WTC11 (cell line): ENCODE data around the gene LAMA1. TPM values are rescaled to one million over a fixed set of nuclear protein-coding genes. Genes with fewer than 3 reads are reported as not detected.

Experiments used
- ATAC-seq: fragments of 200-7000 bp; cut with Tn5 transposase; 2 replicates; pipeline ENCODE4 v1.10.0; 2021; ENCODE audit warnings: mild to moderate bottlenecking, moderate library complexity
- CTCF ChIA-PET: fragments of 300-600 bp; sonication (Branson Sonifier 250); formaldehyde crosslinking; loops from one replicate; lab custom pipeline; 2021; ENCODE audit warnings: antibody characterized with exemption; lab: Charles Lee
- POLR2A ChIA-PET: fragments of 350-600 bp; sonication (Branson Sonifier 250); formaldehyde crosslinking; loops from one replicate; lab custom pipeline; 2021; ENCODE audit warnings: antibody characterized with exemption; lab: Charles Lee
- DNase-seq: peaks from one replicate; pipeline ENCODE4 v3.0.0; 2021; ENCODE audit warnings: low spot score
- H3K27ac Mint-ChIP-seq: 2 replicates; pipeline ENCODE4 v1.8.0; 2021; ENCODE audit warnings: mixed read lengths
- H3K27me3 Mint-ChIP-seq: 2 replicates; pipeline ENCODE4 v1.8.0; 2021; ENCODE audit warnings: low read depth, mild to moderate bottlenecking, moderate library complexity, mixed read lengths
- H3K36me3 Mint-ChIP-seq: 2 replicates; pipeline ENCODE4 v1.8.0; 2021; ENCODE audit warnings: mixed read lengths
- H3K4me1 Mint-ChIP-seq: 2 replicates; pipeline ENCODE4 v1.8.0; 2022; ENCODE audit warnings: mixed read lengths
- H3K4me3 Mint-ChIP-seq: 2 replicates; pipeline ENCODE4 v1.8.0; 2021; ENCODE audit warnings: mild to moderate bottlenecking, moderate library complexity, mixed read lengths
- H3K9me3 Mint-ChIP-seq: 2 replicates; pipeline ENCODE4 v1.8.0; 2021; ENCODE audit warnings: mixed read lengths
- ARID4B ChIP-seq: sonication (generic); formaldehyde crosslinking; IDR thresholded peaks from 2 replicates; pipeline ENCODE4 v1.8.0; 2023; ENCODE audit warnings: missing genetic modification reagents, mild to moderate bottlenecking, borderline replicate concordance
- CDX4 ChIP-seq: fragments of 250-450 bp; sonication (Bioruptor Pico); IDR thresholded peaks from 2 replicates; pipeline ENCODE4 v1.9.0; 2021; ENCODE audit warnings: moderate library complexity, mild to moderate bottlenecking, inconsistent platforms, borderline replicate concordance
- CREB1 ChIP-seq: sonication (generic); formaldehyde crosslinking; IDR thresholded peaks from 2 replicates; pipeline ENCODE4 v1.8.0; 2023; ENCODE audit warnings: mild to moderate bottlenecking, missing genetic modification reagents
- CTCF ChIP-seq: fragments of 200-600 bp; IDR thresholded peaks from 2 replicates; pipeline ENCODE4 v1.8.0; 2022; ENCODE audit warnings: antibody characterized with exemption
- E2F5 ChIP-seq: sonication (generic); formaldehyde crosslinking; IDR thresholded peaks from 2 replicates; pipeline ENCODE4 v1.8.1; 2022; ENCODE audit warnings: mild to moderate bottlenecking, moderate library complexity, missing genetic modification reagents
- ELF4 ChIP-seq: sonication (generic); formaldehyde crosslinking; IDR thresholded peaks from 2 replicates; pipeline ENCODE4 v1.8.1; 2022; ENCODE audit warnings: low read depth, mild to moderate bottlenecking, moderate library complexity, missing genetic modification reagents
- GABPB1 ChIP-seq: sonication (generic); formaldehyde crosslinking; IDR thresholded peaks from 2 replicates; pipeline ENCODE4 v1.8.1; 2023; ENCODE audit warnings: mild to moderate bottlenecking, missing genetic modification reagents
- HMGA2 ChIP-seq: fragments of 250-450 bp; sonication (Bioruptor Pico); IDR thresholded peaks from 2 replicates; pipeline ENCODE4 v1.4.0; 2021; ENCODE audit warnings: mild to moderate bottlenecking, moderate library complexity
- MAX ChIP-seq: sonication (generic); formaldehyde crosslinking; IDR thresholded peaks from 2 replicates; pipeline ENCODE4 v1.8.0; 2022; ENCODE audit warnings: mild to moderate bottlenecking, missing genetic modification reagents
- MLX ChIP-seq: sonication (generic); formaldehyde crosslinking; IDR thresholded peaks from 2 replicates; pipeline ENCODE4 v1.8.1; 2023; ENCODE audit warnings: mild to moderate bottlenecking, missing genetic modification reagents, moderate library complexity
- NFE2L1 ChIP-seq: sonication (generic); formaldehyde crosslinking; IDR thresholded peaks from 2 replicates; pipeline ENCODE4 v1.8.1; 2023; ENCODE audit warnings: missing genetic modification reagents
- NR2C2 ChIP-seq: sonication (generic); formaldehyde crosslinking; IDR thresholded peaks from 2 replicates; pipeline ENCODE4 v1.8.0; 2022; ENCODE audit warnings: mild to moderate bottlenecking, missing genetic modification reagents
- PRDM15 ChIP-seq: sonication (generic); formaldehyde crosslinking; IDR thresholded peaks from 2 replicates; pipeline ENCODE4 v1.8.0; 2022; ENCODE audit warnings: missing genetic modification reagents
- PRRX2 ChIP-seq: fragments of 250-450 bp; sonication (Bioruptor Pico); IDR thresholded peaks from 2 replicates; pipeline ENCODE4 v1.8.0; 2021; ENCODE audit warnings: mild to moderate bottlenecking
- TCF7 ChIP-seq: sonication (generic); formaldehyde crosslinking; IDR thresholded peaks from 2 replicates; pipeline ENCODE4 v1.8.0; 2022; ENCODE audit warnings: mild to moderate bottlenecking, low read depth, missing genetic modification reagents, moderate library complexity
- ZNF121 ChIP-seq: sonication (generic); formaldehyde crosslinking; IDR thresholded peaks from 2 replicates; pipeline ENCODE4 v1.8.0; 2023; ENCODE audit warnings: missing genetic modification reagents
- total RNA-seq: library from RNA; stranded (reverse); gene quantifications from 3 replicates; pipeline ENCODE4 v1.2.3, GENCODE V29; 2021

Gene LAMA1
- total RNA-seq, 1 experiment from 2014 or later, result 50.7 TPM

- no peak overlapping the region for H3K4me3 Mint-ChIP-seq
- CTCF ChIA-PET, result interaction anchor here (0.5 to 1.0 kb wide), 2 partner anchors 23 to 124 kb away, joined by 4 to 5 read pairs; no protein-coding TSS in a partner anchor
These were observed 174.5 kb downstream of the LAMA1 start for GRCh38 chr18:6943143-6943542.

More at GRCh38 chr18:6943143-6943542, 174.5 kb downstream of the LAMA1 start:
- H3K27ac Mint-ChIP-seq, result no peak overlapping the region
- no peaks in the 10 kb centered on the region for H3K4me1 Mint-ChIP-seq
- H3K36me3 Mint-ChIP-seq, result peaks cover 41% of the 10 kb centered on the region
- TF ChIP-seq CREB1 (CRISPR knock-in tag) (no peak), ZNF121 (no peak), PRRX2 (CRISPR knock-in tag) (no peak), CDX4 (CRISPR knock-in tag) (no peak), NR2C2 (CRISPR knock-in tag) (no peak), TCF7 (CRISPR knock-in tag) (no peak), E2F5 (CRISPR knock-in tag) (no peak), CTCF (no peak), MAX (CRISPR knock-in tag) (no peak), NFE2L1 (CRISPR knock-in tag) (no peak), HMGA2 (no peak), ELF4 (CRISPR knock-in tag) (no peak), MLX (no peak), PRDM15 (no peak), ARID4B (CRISPR knock-in tag) (no peak), GABPB1 (no peak)
- POLR2A ChIA-PET, result no interaction called here
- H3K27me3 Mint-ChIP-seq, result no peaks in the 10 kb centered on the region
- ATAC-seq (no peak), DNase-seq (no peak)
- no peaks in the 10 kb centered on the region for H3K9me3 Mint-ChIP-seq
